PFSK-1 (cell line): ENCODE data around the gene AOPEP.

ENCODE experiments used
- FOXP2 ChIP-seq: optimal IDR thresholded peaks from 2 replicates; pipeline ENCODE3; 2011; ENCODE audit warnings: borderline replicate concordance, control low read depth, inconsistent platforms; ENCODE audit not compliant: insufficient read depth; ENCODE audit errors: extremely low read length, extremely low read depth
- POLR2AphosphoS5 ChIP-seq: IDR thresholded peaks from 2 replicates; pipeline ENCODE4 v1.6.1; 2012; ENCODE audit warnings: low read depth, mild to moderate bottlenecking, control low read depth, low read length, moderate library complexity
- SIN3A ChIP-seq: IDR thresholded peaks from 2 replicates; pipeline ENCODE4 v1.6.1; 2012; ENCODE audit warnings: mild to moderate bottlenecking, low read length, moderate library complexity, borderline replicate concordance; ENCODE audit not compliant: insufficient read depth
- TAF1 ChIP-seq: IDR thresholded peaks from 2 replicates; pipeline ENCODE4 v1.6.1; 2012; ENCODE audit warnings: low read length, control low read depth, borderline replicate concordance; ENCODE audit not compliant: insufficient read depth
- TF ChIP-seq, protein P1 (sequence below), 2 experiments: IDR thresholded peaks; 2 replicates each; pipeline versions ENCODE4 v1.6.1 to v1.8.0; 2011 to 2012; ENCODE audit warnings: low read depth in 2 of 2, low read length in 2 of 2, control low read depth in 1 of 2, inconsistent platforms in 1 of 2, mild to moderate bottlenecking in 1 of 2, moderate library complexity in 1 of 2; ENCODE audit not compliant: insufficient read depth in 1 of 2

Gene AOPEP

DNA sequence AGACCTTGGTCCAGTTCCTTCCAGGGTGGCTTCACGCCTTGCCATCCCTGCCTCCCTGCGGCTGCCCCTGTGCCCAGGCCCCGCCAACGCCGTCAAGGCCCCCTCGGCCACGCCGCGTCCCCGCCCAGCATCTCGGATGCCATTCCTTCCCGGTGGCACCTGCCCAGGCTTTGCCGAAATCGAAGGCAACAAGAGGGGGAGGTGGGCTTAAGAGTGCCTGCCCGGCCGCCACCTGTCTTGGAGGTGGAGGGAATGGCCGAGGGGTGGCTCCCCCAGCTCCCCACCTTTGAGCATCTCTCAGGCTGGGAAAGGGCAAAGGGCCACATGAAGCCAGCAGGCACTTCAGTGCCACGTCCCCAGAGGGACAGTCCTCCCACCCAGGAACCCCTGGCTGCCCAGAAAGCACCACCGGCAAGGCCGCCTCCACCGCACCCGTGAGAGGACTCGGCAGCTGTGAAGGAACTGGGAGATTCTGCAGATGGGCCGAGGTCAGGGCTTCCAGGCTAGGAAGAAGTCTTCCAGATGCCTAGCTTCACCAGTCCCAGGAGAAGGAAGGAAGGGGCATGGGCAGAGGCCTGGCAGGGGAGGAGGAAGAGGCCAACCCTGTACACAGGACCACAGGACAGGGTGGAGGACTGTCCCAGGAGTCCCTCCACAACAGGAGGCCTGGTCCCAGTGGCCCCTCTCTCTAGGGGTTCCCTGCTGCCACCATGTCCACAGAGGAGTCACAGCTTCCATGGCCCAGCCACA lies 373.0 kb downstream of the AOPEP start:
- TF ChIP-seq SIN3A (no peak), FOXP2 (no peak), TAF1 (no peak), POLR2AphosphoS5 (no peak)
- TF ChIP-seq, protein P1, sequence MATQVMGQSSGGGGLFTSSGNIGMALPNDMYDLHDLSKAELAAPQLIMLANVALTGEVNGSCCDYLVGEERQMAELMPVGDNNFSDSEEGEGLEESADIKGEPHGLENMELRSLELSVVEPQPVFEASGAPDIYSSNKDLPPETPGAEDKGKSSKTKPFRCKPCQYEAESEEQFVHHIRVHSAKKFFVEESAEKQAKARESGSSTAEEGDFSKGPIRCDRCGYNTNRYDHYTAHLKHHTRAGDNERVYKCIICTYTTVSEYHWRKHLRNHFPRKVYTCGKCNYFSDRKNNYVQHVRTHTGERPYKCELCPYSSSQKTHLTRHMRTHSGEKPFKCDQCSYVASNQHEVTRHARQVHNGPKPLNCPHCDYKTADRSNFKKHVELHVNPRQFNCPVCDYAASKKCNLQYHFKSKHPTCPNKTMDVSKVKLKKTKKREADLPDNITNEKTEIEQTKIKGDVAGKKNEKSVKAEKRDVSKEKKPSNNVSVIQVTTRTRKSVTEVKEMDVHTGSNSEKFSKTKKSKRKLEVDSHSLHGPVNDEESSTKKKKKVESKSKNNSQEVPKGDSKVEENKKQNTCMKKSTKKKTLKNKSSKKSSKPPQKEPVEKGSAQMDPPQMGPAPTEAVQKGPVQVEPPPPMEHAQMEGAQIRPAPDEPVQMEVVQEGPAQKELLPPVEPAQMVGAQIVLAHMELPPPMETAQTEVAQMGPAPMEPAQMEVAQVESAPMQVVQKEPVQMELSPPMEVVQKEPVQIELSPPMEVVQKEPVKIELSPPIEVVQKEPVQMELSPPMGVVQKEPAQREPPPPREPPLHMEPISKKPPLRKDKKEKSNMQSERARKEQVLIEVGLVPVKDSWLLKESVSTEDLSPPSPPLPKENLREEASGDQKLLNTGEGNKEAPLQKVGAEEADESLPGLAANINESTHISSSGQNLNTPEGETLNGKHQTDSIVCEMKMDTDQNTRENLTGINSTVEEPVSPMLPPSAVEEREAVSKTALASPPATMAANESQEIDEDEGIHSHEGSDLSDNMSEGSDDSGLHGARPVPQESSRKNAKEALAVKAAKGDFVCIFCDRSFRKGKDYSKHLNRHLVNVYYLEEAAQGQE (IDR thresholded peaks at IDR 0.05; ENCODE audit: insufficient read depth in 1 of 2, low read depth in 2 of 2, low read length in 2 of 2), result no peak

- TF ChIP-seq TAF1, result no peak
- TF ChIP-seq, protein P1 (IDR thresholded peaks at IDR 0.05; ENCODE audit: insufficient read depth in 1 of 2, low read depth in 2 of 2, low read length in 2 of 2), result no peak
- TF ChIP-seq SIN3A, result no peak
- no peak for TF ChIP-seq POLR2AphosphoS5
- TF ChIP-seq FOXP2, result no peak
Measured at GRCh38 chr9:95100071-95100627, 373.6 kb downstream of the AOPEP start.

DNA sequence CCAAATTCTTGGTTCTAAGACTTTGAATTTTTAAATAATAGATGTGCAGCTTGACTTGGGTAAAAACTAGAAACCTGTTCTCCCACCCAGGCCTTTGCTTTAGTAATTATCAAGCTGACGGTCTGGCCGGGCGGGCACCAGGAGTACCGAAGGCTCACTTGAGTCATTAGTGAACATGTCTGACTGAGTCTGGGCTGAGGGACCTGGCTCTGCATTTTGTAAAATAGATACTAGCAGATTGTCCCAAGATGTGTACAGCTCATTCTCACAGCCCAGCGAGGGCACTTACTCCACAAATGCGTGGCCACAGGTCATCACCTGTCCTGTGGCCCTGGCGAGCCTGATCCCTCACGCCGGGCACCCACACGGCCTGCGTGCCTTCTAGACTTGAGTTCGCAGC lies 374.8 kb downstream of the AOPEP start:
- no peak for TF ChIP-seq TAF1
- TF ChIP-seq SIN3A, result no peak
- TF ChIP-seq, protein P1 (IDR thresholded peaks at IDR 0.05; ENCODE audit: insufficient read depth in 1 of 2, low read depth in 2 of 2, low read length in 2 of 2), result no peak
- TF ChIP-seq FOXP2, result no peak
- TF ChIP-seq POLR2AphosphoS5, result no peak

DNA sequence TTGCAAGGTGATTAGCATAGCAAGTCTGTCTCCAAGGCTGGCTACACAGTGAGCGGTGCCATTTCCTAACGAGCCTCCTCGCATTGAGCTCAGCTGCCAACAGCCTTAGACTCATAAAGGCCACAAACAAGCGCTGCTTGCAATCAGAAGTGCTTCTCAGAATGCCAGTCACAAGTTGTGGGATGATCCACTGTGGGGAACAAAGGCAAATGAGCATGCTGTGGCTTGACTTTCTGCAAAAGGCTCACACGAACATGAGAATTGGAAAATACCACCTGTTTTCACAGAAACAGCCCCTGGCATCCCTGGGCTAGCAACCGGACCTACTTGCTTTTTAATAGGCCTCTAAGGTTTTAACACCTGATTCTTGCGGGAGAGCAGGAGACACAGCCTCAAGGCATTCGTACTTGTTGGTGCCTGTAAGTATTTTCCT lies 375.5 kb downstream of the AOPEP start:
- no peak for TF ChIP-seq SIN3A
- TF ChIP-seq, protein P1 (IDR thresholded peaks at IDR 0.05; ENCODE audit: insufficient read depth in 1 of 2, low read depth in 2 of 2, low read length in 2 of 2), result no peak
